KMS-11 (cell line): ENCODE results near the gene DUSP1.

Experiments
- H2AFZ ChIP-seq: fragments of 200-600 bp; sonication (generic); 2 replicates; pipeline ENCODE4 v1.6.1; 2016; ENCODE audit warnings: antibody characterized with exemption, mixed run types, low read depth
- H3K27ac ChIP-seq: fragments of 200-600 bp; sonication (generic); 2 replicates; pipeline ENCODE4 v1.6.1; 2016; ENCODE audit warnings: mild to moderate bottlenecking, mixed run types
- H3K27me3 ChIP-seq: fragments of 200-600 bp; sonication (generic); 2 replicates; pipeline ENCODE4 v1.6.1; 2017; ENCODE audit warnings: mild to moderate bottlenecking, low read depth, mixed run types, moderate library complexity; ENCODE audit not compliant: insufficient read depth
- H3K36me3 ChIP-seq: fragments of 200-600 bp; sonication (generic); 2 replicates; pipeline ENCODE4 v1.6.1; 2017; ENCODE audit warnings: mild to moderate bottlenecking, mixed run types; ENCODE audit not compliant: insufficient read depth
- H3K4me1 ChIP-seq: fragments of 200-600 bp; sonication (generic); 2 replicates; pipeline ENCODE4 v1.6.1; 2016; ENCODE audit warnings: mild to moderate bottlenecking, low read depth, mixed run types; ENCODE audit not compliant: poor library complexity, severe bottlenecking
- H3K4me2 ChIP-seq: fragments of 200-600 bp; sonication (generic); 2 replicates; pipeline ENCODE4 v1.7.0; 2016; ENCODE audit warnings: mild to moderate bottlenecking, mixed run types
- H3K4me3 ChIP-seq: fragments of 200-600 bp; sonication (generic); IDR thresholded peaks from 2 replicates; pipeline ENCODE4 v1.6.1; 2017; ENCODE audit warnings: low read depth, low read length, mixed read lengths; ENCODE audit not compliant: insufficient read depth
- H3K79me2 ChIP-seq: fragments of 200-600 bp; sonication (generic); 2 replicates; pipeline ENCODE4 v1.6.1; 2016; ENCODE audit warnings: low read depth, mixed run types; ENCODE audit not compliant: insufficient read depth
- H3K9ac ChIP-seq: fragments of 200-600 bp; sonication (generic); 2 replicates; pipeline ENCODE4 v1.6.1; 2016; ENCODE audit warnings: mild to moderate bottlenecking, mixed run types
- H4K20me1 ChIP-seq: fragments of 200-600 bp; sonication (generic); 2 replicates; pipeline ENCODE4 v1.6.1; 2016; ENCODE audit warnings: mild to moderate bottlenecking, mixed run types; ENCODE audit not compliant: insufficient read depth
- TF ChIP-seq, protein P1 (sequence below): fragments of 200-600 bp; sonication (generic); conservative IDR thresholded peaks from 2 replicates; pipeline ENCODE4 v1.6.1; 2017; ENCODE audit warnings: low read depth, mild to moderate bottlenecking, antibody characterized with exemption, low read length, moderate library complexity, mixed read lengths

Gene DUSP1

DNA sequence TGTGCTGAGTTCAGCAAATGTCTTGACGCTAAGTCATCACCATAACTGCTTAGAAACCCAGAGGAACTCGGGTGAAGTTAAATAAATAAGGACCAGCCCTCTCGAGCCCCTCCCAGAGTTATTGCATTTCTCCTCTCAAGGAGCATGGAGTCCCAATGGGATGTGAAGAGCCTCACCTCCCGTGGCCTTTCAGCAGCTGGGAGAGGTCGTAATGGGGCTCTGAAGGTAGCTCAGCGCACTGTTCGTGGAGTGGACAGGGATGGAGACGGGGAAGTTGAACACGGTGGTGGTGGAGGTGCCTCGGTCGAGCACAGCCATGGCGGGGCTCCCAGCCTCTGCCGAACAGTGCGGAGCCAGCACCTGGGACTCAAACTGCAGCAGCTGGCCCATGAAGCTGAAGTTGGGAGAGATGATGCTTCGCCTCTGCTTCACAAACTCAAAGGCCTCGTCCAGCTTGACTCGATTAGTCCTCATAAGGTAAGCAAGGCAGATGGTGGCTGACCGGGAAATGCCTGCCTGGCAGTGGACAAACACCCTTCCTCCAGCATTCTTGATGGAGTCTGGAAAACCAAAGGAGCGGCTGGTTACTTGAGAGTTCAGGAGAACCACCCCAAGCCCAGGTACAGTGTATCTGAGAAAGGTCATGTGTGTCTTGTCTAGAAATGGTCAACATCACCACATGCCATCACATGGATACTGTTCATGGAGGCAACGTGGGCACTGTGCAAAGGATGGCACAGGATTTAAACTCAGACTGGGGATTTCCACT is 2.2 kb downstream of the DUSP1 start:
- Histone ChIP-seq H3K9ac (peak overlapping the region; percentile 99; the same call in 1 of the 2 replicates), H4K20me1 (0 out of 2 replicates have a peak, but pooled peaks cover 4% of the 10 kb centered on the region), H3K4me1 (peaks cover 65% of the 10 kb centered on the region)

DNA sequence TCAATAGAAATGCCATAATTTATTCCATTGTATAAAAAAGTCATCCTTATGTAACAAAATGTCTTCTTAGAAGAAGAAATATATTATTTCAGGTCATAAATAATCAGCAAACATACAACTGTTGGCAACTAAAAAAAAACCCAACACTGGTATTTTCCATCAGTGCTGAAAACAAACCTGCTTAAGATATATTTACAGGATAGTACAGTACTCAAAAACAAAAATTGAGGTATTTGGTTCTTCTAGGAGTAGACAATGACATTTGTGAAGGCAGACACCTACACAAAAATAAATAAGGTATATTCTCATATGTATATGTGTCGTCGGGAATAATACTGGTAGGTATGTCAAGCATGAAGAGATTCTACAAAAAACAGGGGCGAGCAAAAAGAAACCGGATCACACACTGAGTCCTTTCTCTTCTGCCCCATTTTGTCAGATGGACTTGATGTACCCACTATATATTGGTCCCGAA is 2.9 kb downstream of the DUSP1 start:
- TF ChIP-seq, protein P1, sequence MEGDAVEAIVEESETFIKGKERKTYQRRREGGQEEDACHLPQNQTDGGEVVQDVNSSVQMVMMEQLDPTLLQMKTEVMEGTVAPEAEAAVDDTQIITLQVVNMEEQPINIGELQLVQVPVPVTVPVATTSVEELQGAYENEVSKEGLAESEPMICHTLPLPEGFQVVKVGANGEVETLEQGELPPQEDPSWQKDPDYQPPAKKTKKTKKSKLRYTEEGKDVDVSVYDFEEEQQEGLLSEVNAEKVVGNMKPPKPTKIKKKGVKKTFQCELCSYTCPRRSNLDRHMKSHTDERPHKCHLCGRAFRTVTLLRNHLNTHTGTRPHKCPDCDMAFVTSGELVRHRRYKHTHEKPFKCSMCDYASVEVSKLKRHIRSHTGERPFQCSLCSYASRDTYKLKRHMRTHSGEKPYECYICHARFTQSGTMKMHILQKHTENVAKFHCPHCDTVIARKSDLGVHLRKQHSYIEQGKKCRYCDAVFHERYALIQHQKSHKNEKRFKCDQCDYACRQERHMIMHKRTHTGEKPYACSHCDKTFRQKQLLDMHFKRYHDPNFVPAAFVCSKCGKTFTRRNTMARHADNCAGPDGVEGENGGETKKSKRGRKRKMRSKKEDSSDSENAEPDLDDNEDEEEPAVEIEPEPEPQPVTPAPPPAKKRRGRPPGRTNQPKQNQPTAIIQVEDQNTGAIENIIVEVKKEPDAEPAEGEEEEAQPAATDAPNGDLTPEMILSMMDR: no peak

More for the DNA sequence above, 2.2 kb downstream of the DUSP1 start:
- TF ChIP-seq, protein P1: no peak
- no peaks in the 10 kb centered on the region for H3K27me3 ChIP-seq
- peak overlapping the region; percentile 84 for H3K4me2 ChIP-seq
- H3K27ac ChIP-seq: peak overlapping the region; percentile 98; the same call in 1 of the 2 replicates
- H3K79me2 ChIP-seq: peaks cover 32% of the 10 kb centered on the region
- H3K4me3 ChIP-seq: no peak overlapping the region
- no peak overlapping the region for H2AFZ ChIP-seq
- H3K36me3 ChIP-seq: no peaks in the 10 kb centered on the region

DNA sequence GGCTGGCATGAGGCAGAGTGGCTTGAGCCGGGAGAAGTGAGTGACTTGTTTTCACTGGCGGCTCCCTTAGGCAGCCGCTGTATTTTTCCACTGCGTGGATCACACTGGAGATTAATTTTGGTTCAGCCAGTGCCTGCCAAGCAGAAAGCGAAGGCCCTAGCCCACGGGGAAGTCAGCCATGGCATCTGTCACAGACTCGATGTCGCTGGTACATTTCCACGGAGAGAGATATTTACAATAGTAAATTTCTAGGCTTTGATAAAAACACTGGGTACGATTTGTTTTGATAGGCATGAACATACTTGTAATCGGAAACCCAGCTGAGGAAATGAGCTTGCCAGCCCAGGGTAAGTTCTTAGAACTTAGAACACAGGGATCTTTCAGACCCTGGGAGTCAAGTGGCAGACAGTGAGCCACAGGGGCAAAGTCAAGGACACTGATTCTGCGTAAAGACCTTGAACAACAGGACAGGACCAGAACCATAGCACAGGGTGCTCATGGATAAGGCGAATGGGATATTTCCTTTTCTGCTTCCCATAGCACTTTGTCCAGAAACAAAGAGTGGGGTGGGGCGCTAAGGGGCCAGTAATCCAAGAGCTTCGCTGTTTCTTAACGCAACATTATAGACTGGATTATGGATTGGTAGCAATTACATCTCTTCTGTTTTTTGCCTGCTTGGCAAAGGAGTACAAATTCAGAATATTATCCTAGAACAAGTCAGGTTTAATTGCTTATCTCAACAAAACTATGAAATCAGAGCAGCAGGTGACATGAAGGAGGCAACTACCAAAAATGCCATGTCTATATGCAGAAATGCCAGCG is 4.5 kb downstream of the DUSP1 start:
- H3K27ac ChIP-seq: peak overlapping the region; percentile 93
- H2AFZ ChIP-seq: no peak overlapping the region
- H3K4me3 ChIP-seq: no peak overlapping the region
- TF ChIP-seq, protein P1: no peak
- H3K27me3 ChIP-seq: no peaks in the 10 kb centered on the region
- peaks cover 32% of the 10 kb centered on the region for H3K79me2 ChIP-seq
- no peaks in the 10 kb centered on the region for H3K36me3 ChIP-seq
- H4K20me1 ChIP-seq: 0 out of 2 replicates have a peak, but pooled peaks cover 4% of the 10 kb centered on the region
- H3K4me2 ChIP-seq: no peak overlapping the region
- H3K9ac ChIP-seq: no peak overlapping the region; the same call in 1 of the 2 replicates
- peaks cover 50% of the 10 kb centered on the region for H3K4me1 ChIP-seq

More for the DNA sequence above, 2.9 kb downstream of the DUSP1 start:
- H3K9ac ChIP-seq: no peak overlapping the region; the same call in 1 of the 2 replicates
- no peak overlapping the region for H3K27ac ChIP-seq
- peak overlapping the region; percentile 84; the same call in 1 of the 2 replicates for H3K4me2 ChIP-seq
- H3K4me1 ChIP-seq: peaks cover 60% of the 10 kb centered on the region
- H3K79me2 ChIP-seq: peaks cover 32% of the 10 kb centered on the region
- H2AFZ ChIP-seq: no peak overlapping the region
- H3K36me3 ChIP-seq: no peaks in the 10 kb centered on the region
- 0 out of 2 replicates have a peak, but pooled peaks cover 4% of the 10 kb centered on the region for H4K20me1 ChIP-seq
- H3K27me3 ChIP-seq: no peaks in the 10 kb centered on the region
- no peak overlapping the region for H3K4me3 ChIP-seq

DNA sequence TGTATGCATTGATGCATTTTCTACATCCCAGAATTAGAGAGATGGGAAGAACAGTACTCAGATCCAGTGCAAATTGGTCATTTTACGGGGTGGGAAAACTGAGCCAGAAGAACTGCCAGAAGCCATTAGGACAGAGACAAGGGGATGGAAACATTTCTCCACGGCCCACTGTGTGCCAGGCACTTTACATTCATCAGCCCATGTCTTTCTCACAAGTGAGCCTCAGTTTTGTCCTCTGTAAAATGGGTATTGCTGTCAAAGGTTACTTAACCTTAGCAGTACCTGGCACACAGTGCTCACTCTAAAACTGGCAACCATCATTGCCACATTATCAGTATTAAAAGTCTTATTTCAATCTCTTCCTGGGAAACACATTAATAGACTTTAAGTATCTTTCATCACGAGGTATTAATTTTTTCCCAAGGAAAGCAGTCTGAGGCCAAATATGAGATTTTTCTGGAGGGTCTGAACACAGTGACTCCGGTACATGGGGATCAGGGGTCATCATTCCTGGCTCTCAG is 5.2 kb downstream of the DUSP1 start:
- Histone ChIP-seq H3K27ac (peak overlapping the region; percentile 93), H3K4me3 (no peak overlapping the region), H3K9ac (peak overlapping the region; percentile 41), H3K79me2 (peaks cover 31% of the 10 kb centered on the region), H2AFZ (no peak overlapping the region), H3K36me3 (no peaks in the 10 kb centered on the region), H4K20me1 (0 out of 2 replicates have a peak, but pooled peaks cover 4% of the 10 kb centered on the region), H3K27me3 (no peaks in the 10 kb centered on the region), H3K4me2 (peak overlapping the region; percentile 39), H3K4me1 (peaks cover 49% of the 10 kb centered on the region)
- TF ChIP-seq, protein P1: no peak
